GM23338 (cell line): ENCODE data around the gene MAP4K3. TPM values are rescaled to one million over a fixed set of nuclear protein-coding genes. Genes with fewer than 3 reads are reported as not detected.

ENCODE experiments used
- ATAC-seq: fragments of 200-7000 bp; cut with Tn5 transposase; 3 replicates; pipeline ENCODE4 v1.9.1; 2020
- DNase-seq: peaks from one replicate; pipeline ENCODE4 v3.0.0-alpha.2; 2015; ENCODE audit warnings: low spot score
- H2AFZ ChIP-seq: fragments of 200-600 bp; sonication (generic); 2 replicates; pipeline ENCODE4 v1.8.0; 2016; ENCODE audit warnings: antibody characterized with exemption, mild to moderate bottlenecking, moderate library complexity
- H3F3A ChIP-seq: fragments of 200-600 bp; sonication (generic); replicated peaks from 2 replicates; pipeline ENCODE4 v1.8.0; 2017; ENCODE audit warnings: antibody characterized with exemption, mixed run types, low read depth
- H3K27ac ChIP-seq: fragments of 200-600 bp; sonication (generic); 2 replicates; pipeline ENCODE4 v1.6.1; 2016; ENCODE audit warnings: low read depth
- H3K27me3 ChIP-seq: fragments of 200-600 bp; sonication (generic); 2 replicates; pipeline ENCODE4 v1.8.0; 2016; ENCODE audit warnings: mild to moderate bottlenecking, mixed run types, moderate library complexity; ENCODE audit not compliant: insufficient read depth
- H3K36me3 ChIP-seq: fragments of 200-600 bp; sonication (generic); 2 replicates; pipeline ENCODE4 v1.8.0; 2016; ENCODE audit warnings: mild to moderate bottlenecking; ENCODE audit not compliant: insufficient read depth
- H3K4me1 ChIP-seq: fragments of 200-600 bp; sonication (generic); 2 replicates; pipeline ENCODE4 v1.8.0; 2016; ENCODE audit warnings: mild to moderate bottlenecking, moderate library complexity; ENCODE audit not compliant: insufficient read depth
- H3K4me2 ChIP-seq: fragments of 200-600 bp; sonication (generic); 2 replicates; pipeline ENCODE4 v1.7.1; 2017; ENCODE audit warnings: mixed run types
- H3K4me3 ChIP-seq: fragments of 200-600 bp; sonication (generic); 2 replicates; pipeline ENCODE4 v1.6.1; 2016; ENCODE audit warnings: mixed run types
- H3K79me2 ChIP-seq: fragments of 200-600 bp; sonication (generic); replicated peaks from 2 replicates; pipeline ENCODE4 v1.8.0; 2017; ENCODE audit warnings: mild to moderate bottlenecking; ENCODE audit not compliant: insufficient read depth
- H3K9me2 ChIP-seq: fragments of 200-600 bp; sonication (generic); 2 replicates; pipeline ENCODE4 v1.8.0; 2017; ENCODE audit not compliant: insufficient read depth
- H4K20me1 ChIP-seq: fragments of 200-600 bp; sonication (generic); replicated peaks from 2 replicates; pipeline ENCODE4 v1.8.0; 2017; ENCODE audit warnings: mild to moderate bottlenecking; ENCODE audit not compliant: insufficient read depth
- H3K27ac Mint-ChIP-seq: 2 replicates; pipeline ENCODE4 v1.8.0; 2020; ENCODE audit warnings: inconsistent platforms, mild to moderate bottlenecking, moderate library complexity, mixed read lengths
- H3K27me3 Mint-ChIP-seq: 3 replicates; pipeline ENCODE4 v1.8.0; 2022; ENCODE audit warnings: low read depth, mild to moderate bottlenecking, moderate library complexity, mixed read lengths, inconsistent platforms; ENCODE audit not compliant: insufficient read depth, poor library complexity
- H3K36me3 Mint-ChIP-seq: 3 replicates; pipeline ENCODE4 v1.8.0; 2021; ENCODE audit warnings: low read depth, mild to moderate bottlenecking, inconsistent platforms, moderate library complexity, mixed read lengths
- H3K4me1 Mint-ChIP-seq: 3 replicates; pipeline ENCODE4 v1.8.0; 2020; ENCODE audit warnings: mild to moderate bottlenecking, inconsistent platforms, mixed read lengths
- H3K4me3 Mint-ChIP-seq: 3 replicates; pipeline ENCODE4 v1.8.0; 2021; ENCODE audit warnings: moderate library complexity, mild to moderate bottlenecking, inconsistent platforms, mixed read lengths
- H3K9me3 Mint-ChIP-seq: 3 replicates; pipeline ENCODE4 v1.8.0; 2020; ENCODE audit warnings: moderate library complexity, mild to moderate bottlenecking, inconsistent platforms, mixed read lengths
- CTCF ChIP-seq, 2 experiments: fragments of 200-600 bp in 1 of 2; sonication (generic) in 1 of 2; conservative IDR thresholded peaks; 2 replicates each; pipeline versions ENCODE4 v1.5.1 to v1.6.1; 2016 to 2017; ENCODE audit warnings: antibody characterized with exemption in 2 of 2, low read depth in 2 of 2, mild to moderate bottlenecking in 2 of 2, moderate library complexity in 1 of 2
- ETS1 ChIP-seq: IDR thresholded peaks from 2 replicates; pipeline ENCODE4 v1.6.1; 2016; ENCODE audit warnings: antibody characterized with exemption
- EZH2 ChIP-seq: fragments of 200-600 bp; sonication (generic); IDR thresholded peaks from one replicate; pipeline ENCODE4 v1.8.0; 2017; ENCODE audit warnings: antibody characterized with exemption, mild to moderate bottlenecking, low read depth; ENCODE audit not compliant: unreplicated experiment
- EZH2phosphoT487 ChIP-seq: fragments of 200-600 bp; sonication (generic); IDR thresholded peaks from one replicate; pipeline ENCODE4 v1.8.1; 2018; ENCODE audit warnings: antibody characterized with exemption; ENCODE audit not compliant: unreplicated experiment
- JUNB ChIP-seq: IDR thresholded peaks from one replicate; pipeline ENCODE4 v1.6.1; 2016; ENCODE audit warnings: antibody characterized with exemption; ENCODE audit not compliant: unreplicated experiment
- STAT1 ChIP-seq: IDR thresholded peaks from one replicate; pipeline ENCODE4 v1.6.1; 2016; ENCODE audit warnings: antibody characterized with exemption; ENCODE audit not compliant: unreplicated experiment
- ZNF114 ChIP-seq: fragments of 250-450 bp; sonication (Bioruptor Pico); IDR thresholded peaks from 2 replicates; pipeline ENCODE4 v1.5.0; 2020; ENCODE audit warnings: mild to moderate bottlenecking, moderate library complexity
- polyA plus RNA-seq: library from polyadenylated mRNA; unstranded; fragments of >200 nt; fragmentation: Nextera tagmentation; extraction: Ambion mirVana; gene quantifications from 2 replicates; pipeline ENCODE4 v1.2.1, GENCODE V29; 2016
- total RNA-seq: library from RNA; depleted of rRNA; stranded (reverse); fragments of >200 nt; shearing (Covaris generic); gene quantifications from 2 replicates; pipeline ENCODE4 v1.2.3, GENCODE V29; 2014

The MAP4K3 gene
- total and polyA plus RNA-seq, 2 experiments from 2014 or later: 33.0 to 90.7 TPM

DNA sequence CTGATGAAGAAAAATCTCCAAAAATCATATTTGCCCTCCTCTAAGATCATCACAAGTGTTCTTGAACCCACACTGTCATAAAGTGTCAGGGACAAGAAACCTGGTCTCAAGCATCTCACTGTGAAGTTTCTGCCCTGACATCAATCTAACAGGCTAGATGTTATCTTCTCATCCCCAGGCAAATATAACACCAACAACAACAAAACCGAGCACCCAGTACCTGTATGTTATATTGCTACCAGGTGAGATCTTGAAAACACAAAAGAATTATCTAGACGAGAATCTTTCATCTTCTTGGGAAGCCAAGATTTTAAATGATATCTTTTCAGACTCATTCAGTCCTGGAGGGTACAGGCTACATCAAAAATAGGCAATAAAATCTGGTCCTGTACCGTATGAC is 8.8 kb upstream of the MAP4K3 start:
- H3K4me2 ChIP-seq: no peak overlapping the region
- no peaks in the 10 kb centered on the region for H3K27me3 ChIP-seq
- Mint-ChIP-seq H3K36me3 (peaks cover 16% of the 10 kb centered on the region), H3K4me1 (peaks cover 3% of the 10 kb centered on the region), H3K27me3 (no peaks in the 10 kb centered on the region), H3K9me3 (peaks cover 9% of the 10 kb centered on the region; the same call in 2 of the 3 replicates), H3K4me3 (no peak overlapping the region), H3K27ac (no peak overlapping the region)
- no peaks in the 10 kb centered on the region for H3F3A ChIP-seq
- no peak for DNase-seq
- no peaks in the 10 kb centered on the region; the same call in 1 of the 2 replicates for H3K36me3 ChIP-seq
- H4K20me1 ChIP-seq: no peaks in the 10 kb centered on the region
- no peak overlapping the region for H3K27ac ChIP-seq
- TF ChIP-seq ZNF114 (CRISPR knock-in tag) (no peak), STAT1 (no peak), CTCF (conservative IDR thresholded peaks at IDR 0.05; ENCODE audit: low read depth in 2 of 2) (no peak), EZH2phosphoT487 (no peak)
- no peak overlapping the region for H2AFZ ChIP-seq
- no peaks in the 10 kb centered on the region for H3K79me2 ChIP-seq
- no peak overlapping the region for H3K4me3 ChIP-seq
- no peaks in the 10 kb centered on the region for H3K9me2 ChIP-seq
- no peaks in the 10 kb centered on the region; the same call in 1 of the 2 replicates for H3K4me1 ChIP-seq
- no peak for ATAC-seq

GRCh38 chr2:39443009-39443408 is 5.9 kb upstream of the MAP4K3 start:
- Histone ChIP-seq H3K27me3 (no peaks in the 10 kb centered on the region), H3K4me2 (no peak overlapping the region), H3K36me3 (no peaks in the 10 kb centered on the region; the same call in 1 of the 2 replicates), H3K27ac (no peak overlapping the region), H2AFZ (no peak overlapping the region), H3K4me3 (no peak overlapping the region), H4K20me1 (no peaks in the 10 kb centered on the region), H3K79me2 (no peaks in the 10 kb centered on the region; the same call in 1 of the 2 replicates), H3K9me2 (no peaks in the 10 kb centered on the region), H3K4me1 (peaks cover 14% of the 10 kb centered on the region), H3F3A (no peaks in the 10 kb centered on the region)
- Mint-ChIP-seq H3K4me1 (peaks cover 16% of the 10 kb centered on the region), H3K27me3 (no peaks in the 10 kb centered on the region), H3K27ac (no peak overlapping the region), H3K36me3 (peaks cover 16% of the 10 kb centered on the region), H3K4me3 (no peak overlapping the region), H3K9me3 (peaks cover 9% of the 10 kb centered on the region; the same call in 2 of the 3 replicates)
- no peak for TF ChIP-seq EZH2
- TF ChIP-seq JUNB: no peak
- no peak for TF ChIP-seq ETS1
- TF ChIP-seq STAT1: no peak
- DNase-seq (no peak), ATAC-seq (no peak)
